Thyroid gland (tissue), 4 donors: ENCODE measurements around the gene ALLC.

Source experiments
- CTCF ChIP-seq, 6 experiments: fragments of 200-600 bp in 3 of 6; fragments of 450-650 bp in 3 of 6; sonication (generic) in 3 of 6; IDR thresholded peaks; one replicate each; pipeline ENCODE4 v1.5.1; 2016 to 2019; ENCODE audit warnings: antibody characterized with exemption in 6 of 6, mild to moderate bottlenecking in 2 of 6, inconsistent platforms in 1 of 6, moderate library complexity in 1 of 6
- POLR2A ChIP-seq, 2 donors: fragments of 450-650 bp; IDR thresholded peaks; one replicate each; pipeline ENCODE4 v1.6.1; 2017; ENCODE audit warnings: antibody characterized with exemption in 2 of 2, mild to moderate bottlenecking in 2 of 2, moderate library complexity in 1 of 2

GRCh38 chr2:3728104-3729054, 70.4 kb downstream of the ALLC start:
- TF ChIP-seq CTCF (IDR thresholded peaks at IDR 0.05) (peak; percentile 41 to 67 (median 62)), POLR2A (IDR thresholded peaks at IDR 0.05) (no peak)
